HepG2 (cell line): ENCODE measurements around the gene OSBPL8. TPM values are rescaled to one million over a fixed set of nuclear protein-coding genes. Genes with fewer than 3 reads are reported as not detected.

Experiments used
- ASH2L ChIP-seq: fragments of 300-600, 200-600 bp; sonication (generic); IDR thresholded peaks from 2 replicates; pipeline ENCODE4 v1.7.0; 2017; ENCODE audit warnings: low read depth, mild to moderate bottlenecking, moderate library complexity, mixed read lengths, low read length; ENCODE audit not compliant: insufficient read length
- ATF1 ChIP-seq: IDR thresholded peaks from 2 replicates; pipeline ENCODE4 v1.6.1; 2016; ENCODE audit warnings: mild to moderate bottlenecking, control low read depth
- BORCS8-MEF2B ChIP-seq: sonication (generic); formaldehyde crosslinking; IDR thresholded peaks from 2 replicates; pipeline ENCODE4 v1.8.0; 2022; ENCODE audit warnings: mild to moderate bottlenecking, missing genetic modification reagents
- CERS6 ChIP-seq: sonication (generic); formaldehyde crosslinking; IDR thresholded peaks from 2 replicates; pipeline ENCODE4 v1.5.0; 2020; ENCODE audit warnings: missing genetic modification reagents
- CHD2 ChIP-seq: IDR thresholded peaks from 2 replicates; pipeline ENCODE4 v1.6.1; 2011; ENCODE audit warnings: low read depth, low read length, improper control_type of control experiment
- CREM ChIP-seq, 2 experiments: sonication (generic) in 1 of 2; formaldehyde crosslinking in 1 of 2; IDR thresholded peaks; 2 replicates each; pipeline versions ENCODE4 v1.4.0 to v1.6.1; 2016 to 2020; ENCODE audit warnings: antibody characterized with exemption in 1 of 2, mild to moderate bottlenecking in 1 of 2, missing genetic modification reagents in 1 of 2
- E2F5 ChIP-seq: sonication (generic); formaldehyde crosslinking; conservative IDR thresholded peaks from 2 replicates; pipeline ENCODE4 v1.4.0; 2020; ENCODE audit warnings: missing genetic modification reagents
- FOXA1 ChIP-seq, 2 experiments: fragments of 450-650 bp in 1 of 2; sonication (generic) in 1 of 2; formaldehyde crosslinking in 1 of 2; IDR thresholded peaks; 2 replicates each; pipeline versions ENCODE4 v1.4.0 to v1.6.1; 2016 to 2020; ENCODE audit warnings: missing genetic modification reagents in 1 of 2
- GTF2F1 ChIP-seq: fragments of 150-350 bp; IDR thresholded peaks from 2 replicates; pipeline ENCODE4 v1.6.1; 2014; ENCODE audit warnings: low read length
- KAT7 ChIP-seq: IDR thresholded peaks from 2 replicates; pipeline ENCODE4 v1.6.1; 2018; ENCODE audit warnings: borderline replicate concordance, missing compliant biosample characterization
- MTERF4 ChIP-seq: sonication (generic); formaldehyde crosslinking; IDR thresholded peaks from 2 replicates; pipeline ENCODE4 v1.8.0; 2023; ENCODE audit warnings: mild to moderate bottlenecking, missing genetic modification reagents
- MXD1 ChIP-seq: sonication (generic); formaldehyde crosslinking; IDR thresholded peaks from 2 replicates; pipeline ENCODE4 v1.4.0; 2020; ENCODE audit warnings: mild to moderate bottlenecking, missing genetic modification reagents
- POLR2AphosphoS2 ChIP-seq: IDR thresholded peaks from 2 replicates; pipeline ENCODE4 v1.6.1; 2011; ENCODE audit warnings: low read depth, low read length, improper control_type of control experiment
- RFX1 ChIP-seq: fragments of 450-650 bp; IDR thresholded peaks from 2 replicates; pipeline ENCODE4 v1.6.1; 2017
- RFXANK ChIP-seq: IDR thresholded peaks from 2 replicates; pipeline ENCODE4 v1.6.1; 2016
- SMAD9 ChIP-seq: sonication (generic); formaldehyde crosslinking; IDR thresholded peaks from 2 replicates; pipeline ENCODE4 v1.5.1; 2020; ENCODE audit warnings: mild to moderate bottlenecking, missing genetic modification reagents
- ZBTB2 ChIP-seq: sonication (generic); formaldehyde crosslinking; IDR thresholded peaks from 2 replicates; pipeline ENCODE4 v1.8.0; 2022; ENCODE audit warnings: low read depth, missing genetic modification reagents
- ZBTB33 ChIP-seq: sonication (generic); formaldehyde crosslinking; IDR thresholded peaks from 2 replicates; pipeline ENCODE4 v1.4.0; 2020; ENCODE audit warnings: missing genetic modification reagents
- ZFYVE20 ChIP-seq: sonication (generic); formaldehyde crosslinking; IDR thresholded peaks from 2 replicates; pipeline ENCODE4 v1.8.0; 2023; ENCODE audit warnings: low read depth, mild to moderate bottlenecking, moderate library complexity, missing genetic modification reagents, borderline replicate concordance
- ZNF124 ChIP-seq: sonication (generic); formaldehyde crosslinking; IDR thresholded peaks from 2 replicates; pipeline ENCODE4 v1.4.0; 2020; ENCODE audit warnings: missing genetic modification reagents
- ZNF33A ChIP-seq: sonication (generic); formaldehyde crosslinking; IDR thresholded peaks from 2 replicates; pipeline ENCODE4 v1.5.1; 2020; ENCODE audit warnings: missing genetic modification reagents, mild to moderate bottlenecking, moderate library complexity, borderline replicate concordance
- ZNF556 ChIP-seq: sonication (generic); formaldehyde crosslinking; IDR thresholded peaks from 2 replicates; pipeline ENCODE4 v1.4.0; 2020; ENCODE audit warnings: mild to moderate bottlenecking, missing genetic modification reagents, borderline replicate concordance
- ZNF713 ChIP-seq: sonication (generic); formaldehyde crosslinking; IDR thresholded peaks from 2 replicates; pipeline ENCODE4 v1.4.0; 2020; ENCODE audit warnings: mild to moderate bottlenecking, missing genetic modification reagents
- polyA plus RNA-seq, 8 experiments: library from polyadenylated mRNA; depleted of rRNA in 3 of 8; stranded (reverse) in 7 of 8; unstranded in 1 of 8; fragments of >200 nt; fragmentation: Illumina TruSeq in 4 of 8; extraction: Trizol in 4 of 8; gene quantifications; 2 replicates each; pipeline versions ENCODE4 v1.2.1 to v1.2.3, GENCODE V29; 2011 to 2016; ENCODE audit warnings: low read depth in 4 of 8, missing spikeins in 1 of 8, mixed read lengths in 1 of 8; ENCODE audit not compliant: insufficient read depth in 1 of 8
- total RNA-seq, 5 experiments: library from RNA; depleted of rRNA; stranded (reverse); fragments of >200 nt; fragmentation: Illumina TruSeq; extraction: Trizol; gene quantifications; 2 replicates each; pipeline ENCODE4 v1.2.3, GENCODE V29; 2016; ENCODE audit warnings: low read depth in 1 of 5

OSBPL8 gene
- total and polyA plus RNA-seq, 2 of the 13 experiments (the other 11 are each of a cell fraction or from before 2014, with no cell fraction given): 11.0 to 33.9 TPM

GRCh38 chr12:76348079-76348901, 211.3 kb downstream of the OSBPL8 start, which contains the start of gene BBS10 (continued):
- TF ChIP-seq CERS6 (CRISPR knock-in tag) (no peak), ZNF713 (CRISPR knock-in tag) (no peak), ZNF556 (0 out of 2 replicates have a peak, but pooled peaks have one; percentile 53), ZBTB33 (CRISPR knock-in tag) (no peak), POLR2AphosphoS2 (no peak), ZFYVE20 (CRISPR knock-in tag) (no peak), ZBTB2 (CRISPR knock-in tag) (no peak), CHD2 (no peak), MTERF4 (CRISPR knock-in tag) (no peak; the same call in 1 of the 2 replicates), MXD1 (no peak; the same call in 1 of the 2 replicates), FOXA1 (IDR thresholded peaks at IDR 0.05) (no peak), FOXA1 (CRISPR knock-in tag; IDR thresholded peaks at IDR 0.05) (peak; percentile 53; the same call in 1 of the 2 replicates), KAT7 (CRISPR knock-in tag) (peak; percentile 81; the same call in 1 of the 2 replicates), E2F5 (no peak), ATF1 (no peak), SMAD9 (no peak), ZNF33A (CRISPR knock-in tag) (no peak), ZNF124 (CRISPR knock-in tag) (no peak), ASH2L (peak; percentile 88), GTF2F1 (no peak), RFX1 (no peak), BORCS8-MEF2B (no peak), CREM (IDR thresholded peaks at IDR 0.05) (peak; percentile 62; the same call in 1 of the 2 replicates), CREM (CRISPR knock-in tag; IDR thresholded peaks at IDR 0.05) (no peak), RFXANK (CRISPR knock-in tag) (no peak)
